A204.1 (cell line): ENCODE results near the gene TEX261.
"Not testable (repeated sequence)": the region's sequence is repeated elsewhere in the genome, so short reads cannot be mapped to it uniquely, and the experiment has no call there.

Source experiments
- FAIRE-seq: peaks from 2 replicates; lab custom pipeline; 2012; peaks lifted over from hg19 to GRCh38; lab: Jason Lieb, UNC

TEX261 gene

DNA sequence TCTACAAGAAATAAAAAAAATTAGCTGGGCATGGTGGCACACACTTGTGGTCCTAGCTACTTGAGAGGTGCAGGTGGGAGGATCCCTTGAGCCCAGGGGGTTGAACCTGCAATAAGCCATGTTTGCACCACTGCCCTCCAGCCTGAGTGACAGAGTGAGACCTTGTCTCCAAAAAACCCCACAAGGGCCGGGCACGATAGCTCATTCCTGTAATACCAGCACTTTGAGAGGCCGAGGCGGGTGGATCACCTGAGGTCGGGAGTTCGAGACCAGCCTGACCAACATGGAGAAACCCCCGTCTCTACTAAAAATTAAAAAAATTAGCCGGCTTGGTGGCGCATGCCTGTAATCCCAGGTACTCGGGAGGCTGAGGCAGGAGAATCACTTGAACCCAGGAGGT is 5.3 kb upstream of the TEX261 start:
- not testable (repeated sequence) for FAIRE-seq

DNA sequence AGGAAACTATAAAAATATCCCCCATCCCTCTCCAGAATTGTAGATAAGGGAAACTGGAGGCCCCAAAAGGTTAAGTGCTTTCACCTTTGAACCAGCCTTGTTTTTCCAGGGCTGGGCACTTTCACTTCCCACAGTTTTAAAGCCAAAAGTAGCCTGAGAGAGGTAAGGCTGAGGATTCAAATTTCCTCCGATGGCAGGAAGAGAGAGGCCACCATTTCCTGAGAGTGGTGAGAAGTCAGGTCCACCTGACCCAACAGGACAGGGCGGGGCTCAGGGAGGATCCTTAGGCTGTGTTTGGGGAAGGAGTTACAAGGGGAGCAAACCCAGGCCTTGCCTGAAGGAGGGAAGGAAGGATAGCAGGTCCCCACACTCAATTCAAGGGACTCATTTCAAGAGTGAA is 4.7 kb upstream of the TEX261 start:
- no peak for FAIRE-seq

DNA sequence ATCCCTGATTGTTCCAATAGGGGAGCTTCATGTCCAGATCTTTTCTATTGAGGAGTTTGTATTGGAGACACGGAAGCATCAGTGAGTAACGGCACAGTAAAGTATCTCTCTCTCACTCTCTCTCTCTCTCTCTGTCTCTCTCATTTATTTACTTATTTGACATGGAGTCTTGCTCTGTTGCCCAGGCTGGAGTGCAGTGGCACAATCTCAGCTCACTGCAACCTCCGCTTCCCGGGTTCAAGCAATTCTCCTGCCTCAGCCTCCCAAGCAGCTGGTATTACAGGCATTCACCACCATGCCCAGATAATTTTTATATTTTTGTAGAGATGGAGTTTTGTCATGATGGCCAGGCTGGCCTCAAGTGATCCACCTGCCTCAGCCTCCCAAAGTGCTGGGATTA is 4.2 kb upstream of the TEX261 start:
- not testable (repeated sequence) for FAIRE-seq

DNA sequence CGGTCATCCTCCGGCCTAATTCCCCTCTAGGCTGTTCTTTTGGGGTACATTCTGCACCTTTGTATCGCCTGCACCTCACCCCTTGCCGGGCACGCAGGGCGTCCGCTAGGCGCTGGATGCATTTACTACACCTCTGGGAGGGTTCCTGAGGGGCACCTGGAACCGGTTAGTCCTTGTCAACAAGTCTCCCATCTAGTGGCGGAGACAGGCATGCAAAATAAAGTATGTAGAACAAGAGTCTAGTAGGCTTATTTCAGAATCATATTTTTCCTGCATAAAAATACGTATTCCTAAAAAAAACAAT is 705 bp upstream of the TEX261 start:
- peak; percentile 37 for FAIRE-seq

DNA sequence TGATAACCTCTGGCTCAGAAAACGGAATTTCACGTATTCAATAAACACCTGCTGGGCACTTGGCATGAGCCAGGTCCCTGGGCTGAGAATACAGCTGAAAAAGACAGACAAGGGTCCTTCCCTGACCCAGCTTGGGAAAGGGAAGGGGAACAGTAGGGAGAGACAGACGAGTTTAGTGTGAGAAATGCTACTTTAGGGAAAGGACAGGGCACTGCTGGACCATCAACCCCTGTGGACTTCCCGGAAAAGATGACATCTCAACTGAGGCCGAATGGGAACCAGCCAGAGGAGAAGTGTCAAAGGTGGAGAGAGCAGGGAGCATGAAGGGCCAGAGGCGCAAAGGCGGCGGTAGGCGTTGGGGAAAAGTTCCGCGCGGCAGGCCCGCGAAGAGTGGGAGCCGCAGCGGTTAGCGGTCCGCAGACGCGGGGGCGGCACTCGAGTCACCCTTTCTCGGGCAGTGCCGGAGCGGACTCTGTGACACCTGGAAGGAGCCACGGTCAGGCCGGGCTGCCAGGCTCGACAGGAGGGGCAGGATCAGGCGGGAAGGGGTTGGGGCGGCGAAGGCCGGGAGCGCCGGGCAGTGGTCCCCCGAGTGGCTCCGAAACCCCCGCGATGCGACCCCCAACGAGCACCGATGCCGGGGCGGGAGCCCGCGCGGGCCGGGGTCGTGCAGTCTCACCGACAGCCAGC is 519 bp downstream of the TEX261 start:
- no peak for FAIRE-seq

DNA sequence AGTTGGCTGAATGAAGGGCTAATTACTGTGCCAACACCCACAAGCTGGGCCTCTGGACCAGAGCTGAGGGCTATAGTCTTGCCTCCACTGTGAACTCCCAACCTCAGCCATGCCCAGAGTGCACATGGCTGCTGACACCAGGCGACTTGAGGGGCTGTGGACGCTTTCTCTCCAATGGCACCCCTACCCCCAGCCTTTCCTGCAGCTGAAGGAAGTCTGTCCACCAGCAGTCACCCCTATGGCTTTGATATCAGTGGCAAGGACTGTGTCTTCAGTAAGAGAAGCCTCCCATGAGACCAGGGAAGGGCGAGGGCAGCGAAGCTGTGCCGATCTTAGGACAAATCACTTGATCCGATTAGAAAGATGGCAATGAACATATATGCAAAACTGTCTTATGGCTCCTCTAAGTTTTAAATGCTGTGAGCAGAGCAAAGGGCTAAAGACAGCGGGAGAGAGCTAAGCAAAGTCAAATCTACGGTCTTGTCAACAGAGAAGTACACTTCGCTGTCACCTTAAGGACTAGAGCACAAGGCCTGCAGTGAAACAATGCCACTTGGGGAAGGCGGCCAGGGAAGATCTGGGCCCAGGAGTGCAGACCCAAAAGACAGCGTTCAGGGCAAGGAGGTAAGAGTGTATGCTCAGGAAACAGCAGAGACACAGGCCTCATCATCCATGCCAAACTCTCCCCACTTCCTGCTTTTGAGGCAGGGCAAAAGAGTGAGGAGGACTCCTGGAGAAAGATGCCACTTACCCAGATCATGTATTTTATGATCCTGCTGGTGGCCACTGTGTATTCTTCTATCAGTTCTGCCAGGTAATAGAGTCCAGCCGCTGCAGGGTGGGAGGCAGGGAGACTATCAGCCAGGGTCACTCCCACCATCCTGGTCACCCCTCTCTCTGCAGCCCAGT is 1.5 kb downstream of the TEX261 start:
- no peak for FAIRE-seq

DNA sequence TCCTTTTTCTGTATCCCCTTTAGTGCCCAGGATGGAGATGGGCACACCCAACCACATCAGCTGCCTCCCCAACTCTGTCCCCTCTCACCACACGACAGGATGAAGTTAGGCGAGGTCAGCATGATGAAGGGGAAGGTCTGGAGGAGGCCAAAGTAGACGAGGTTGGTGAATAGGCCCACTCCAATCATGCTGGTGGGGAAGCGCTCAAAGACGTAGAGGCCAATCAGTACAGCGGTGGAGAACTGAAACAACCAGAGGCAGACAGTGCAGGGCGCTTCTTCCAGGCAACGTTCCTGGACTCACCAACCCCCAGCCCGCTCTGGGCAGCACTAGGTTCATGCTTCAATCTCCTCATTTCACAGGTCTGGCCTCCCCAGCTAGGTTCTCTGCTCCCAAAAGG is 2.9 kb downstream of the TEX261 start:
- no peak for FAIRE-seq

DNA sequence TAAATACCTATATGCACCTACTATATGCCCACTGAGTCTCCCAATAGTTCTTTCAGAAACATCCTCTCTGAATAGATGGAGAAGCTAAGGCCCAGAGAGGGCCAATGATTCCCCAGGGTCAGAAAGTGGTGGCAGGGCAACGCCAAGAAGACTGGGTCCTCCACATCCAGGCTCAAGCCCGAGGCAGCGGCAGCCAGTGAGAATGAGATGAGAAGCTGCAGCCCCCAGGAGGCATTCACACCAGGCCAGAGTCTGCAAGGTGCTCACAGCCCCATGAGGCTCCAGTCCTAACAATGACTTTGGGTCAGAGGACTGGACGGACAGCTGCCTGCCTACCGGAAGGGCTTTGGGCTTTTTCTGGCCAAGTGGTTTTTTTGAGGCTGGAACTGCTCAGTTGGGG is 3.5 kb downstream of the TEX261 start:
- no peak for FAIRE-seq

DNA sequence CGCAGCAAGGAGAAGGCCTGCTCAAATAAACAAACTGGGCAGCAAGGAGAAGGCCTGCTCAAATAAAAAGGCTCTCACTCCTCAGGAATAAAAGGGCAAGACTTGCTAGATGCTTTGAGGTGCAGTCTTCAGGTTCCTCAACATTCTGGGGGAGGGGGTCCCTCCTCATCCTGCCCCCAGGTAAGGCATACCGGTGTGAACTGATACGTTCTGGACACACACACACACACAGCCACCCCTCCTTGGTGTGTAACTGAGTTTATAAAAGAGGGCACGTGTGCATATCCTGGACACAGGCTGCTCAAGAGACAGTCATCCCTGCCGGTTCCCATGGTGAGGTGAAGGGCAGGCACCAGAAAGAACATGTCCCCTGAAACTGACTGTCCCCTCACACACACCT is 4.5 kb downstream of the TEX261 start:
- FAIRE-seq = no peak

DNA sequence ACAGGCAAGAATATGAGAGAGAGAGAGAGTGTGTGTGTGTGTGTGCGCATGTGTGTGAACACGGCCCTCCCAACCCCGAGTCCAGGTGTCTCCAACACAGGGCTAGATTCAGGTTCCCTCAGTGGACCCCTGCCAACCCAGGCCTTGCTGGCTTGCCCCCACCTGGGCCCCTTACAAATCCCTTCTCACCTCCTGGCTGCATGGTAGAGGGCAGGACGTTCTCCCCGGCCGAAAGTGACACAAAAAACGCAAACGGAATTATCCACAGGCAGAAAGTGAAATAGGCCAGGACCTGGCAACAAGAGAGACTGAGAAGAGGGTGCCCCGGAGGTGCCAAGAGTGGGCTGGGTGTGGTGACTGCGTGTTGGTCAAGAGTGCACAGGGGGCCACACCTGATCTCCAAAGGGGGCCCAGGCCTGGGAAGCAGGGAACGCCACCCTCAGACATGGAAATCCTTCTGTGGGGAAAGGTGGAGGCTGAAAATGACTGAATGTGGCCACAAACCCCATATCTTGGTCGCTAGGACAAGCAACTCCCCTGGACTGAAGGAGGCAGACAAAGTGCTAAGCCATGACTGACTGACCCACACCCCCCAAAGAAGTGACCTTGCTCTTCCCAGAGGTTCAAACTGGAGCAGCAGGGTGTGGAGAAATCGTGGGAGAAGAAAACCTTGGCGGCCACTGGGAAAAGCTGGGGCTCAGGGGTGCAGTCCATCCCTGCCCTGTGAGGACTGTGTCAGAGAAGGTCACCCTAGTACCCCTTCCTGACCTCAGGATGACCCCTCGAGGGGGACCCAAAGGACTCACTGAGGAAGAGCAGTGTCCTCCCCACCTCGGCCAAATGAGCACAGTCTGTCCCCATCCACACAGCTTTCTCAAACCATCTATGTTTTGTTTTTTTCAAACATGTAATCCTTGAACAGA is 5.7 kb downstream of the TEX261 start:
- FAIRE-seq = no peak

DNA sequence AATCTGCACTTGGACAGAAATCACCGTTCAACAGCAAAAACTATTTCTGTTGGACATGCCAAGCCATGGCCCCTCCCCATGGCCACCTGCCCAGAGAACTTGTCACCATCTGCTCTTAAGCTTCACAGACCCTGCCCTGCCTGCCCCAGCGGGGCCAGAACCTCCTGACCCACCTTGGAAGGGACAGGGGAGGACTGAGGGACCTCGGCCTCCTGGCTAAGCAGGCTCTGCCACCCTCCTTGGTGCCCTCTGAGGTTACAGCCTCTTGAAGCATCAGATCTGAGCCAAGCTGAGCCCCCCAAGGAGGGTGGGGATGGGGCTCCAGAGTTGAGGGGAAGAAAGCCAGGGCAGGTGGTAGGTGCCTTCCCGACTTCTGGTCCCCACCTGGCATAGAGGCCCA is 6.5 kb downstream of the TEX261 start:
- FAIRE-seq = no peak

DNA sequence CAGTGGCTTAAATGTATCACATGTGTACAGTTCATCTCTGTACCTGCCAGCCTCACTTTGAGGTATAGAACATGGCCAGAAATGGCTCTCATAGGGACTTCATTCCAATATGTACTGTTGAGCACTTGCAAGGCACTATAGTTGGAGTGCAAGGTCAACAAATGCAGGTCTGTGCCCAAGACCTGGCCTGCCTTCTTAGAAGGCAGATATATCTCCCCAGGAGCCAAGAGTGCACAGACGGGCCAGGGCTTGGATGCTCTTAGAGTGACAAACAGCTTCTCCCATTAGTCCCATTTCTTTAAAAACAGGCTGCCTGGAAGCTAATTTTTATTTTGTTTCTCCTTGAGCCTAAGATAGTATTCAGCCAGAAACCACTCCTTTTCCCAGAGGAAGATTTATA is 7.3 kb downstream of the TEX261 start:
- no peak for FAIRE-seq

DNA sequence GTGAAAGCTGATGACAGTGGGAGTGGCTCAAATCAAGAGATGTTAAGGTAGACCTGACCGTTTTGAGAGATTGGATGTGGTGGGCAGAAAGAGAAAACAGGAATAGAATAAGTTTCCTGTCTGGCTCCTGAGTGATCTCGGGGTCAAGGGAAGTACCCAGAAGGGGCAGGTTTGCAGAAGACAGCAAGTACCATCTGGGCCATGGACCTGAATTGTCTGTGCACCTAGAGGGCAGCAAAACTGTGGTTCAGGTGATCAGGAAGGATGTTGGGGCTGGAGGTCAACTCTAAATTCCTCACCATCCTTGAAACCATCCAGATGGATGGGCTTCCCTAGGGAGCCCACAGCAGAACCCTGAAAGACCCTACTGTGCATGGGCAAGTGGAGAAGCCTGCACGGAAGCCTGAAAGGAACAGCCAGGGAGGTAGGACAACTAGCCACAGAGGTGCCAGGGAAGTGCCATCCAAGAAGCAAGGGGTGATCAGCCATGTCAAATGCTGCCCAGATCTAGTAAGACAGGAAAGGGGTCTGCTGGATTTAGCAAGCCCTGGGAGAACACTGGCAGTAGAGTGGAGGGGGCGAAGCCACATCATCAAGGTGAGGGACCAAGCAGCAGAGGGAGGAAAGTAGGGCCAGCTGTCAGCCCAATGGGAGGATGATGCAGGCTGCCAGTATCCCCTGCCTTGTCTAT is 8.0 kb downstream of the TEX261 start:
- no peak for FAIRE-seq

DNA sequence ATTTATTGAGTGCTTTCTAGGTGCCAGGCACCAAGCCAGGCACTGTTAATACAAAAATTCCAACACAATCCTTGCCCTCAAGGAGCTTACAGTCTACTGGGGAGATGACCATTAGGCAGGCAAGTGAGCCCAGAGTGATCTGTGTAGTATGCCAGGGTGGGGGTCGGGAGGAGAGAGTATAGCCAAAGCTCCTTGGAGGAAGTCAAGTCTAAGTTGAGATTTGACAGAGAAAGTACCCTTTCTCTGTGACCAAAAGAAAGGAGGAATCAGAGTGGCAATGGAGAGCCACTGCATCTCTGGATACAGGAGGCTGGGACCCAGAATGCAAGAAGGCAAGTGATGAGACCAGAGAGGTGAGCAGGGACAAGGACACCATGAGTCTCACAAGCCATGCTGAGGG is 8.7 kb downstream of the TEX261 start:
- no peak for FAIRE-seq

DNA sequence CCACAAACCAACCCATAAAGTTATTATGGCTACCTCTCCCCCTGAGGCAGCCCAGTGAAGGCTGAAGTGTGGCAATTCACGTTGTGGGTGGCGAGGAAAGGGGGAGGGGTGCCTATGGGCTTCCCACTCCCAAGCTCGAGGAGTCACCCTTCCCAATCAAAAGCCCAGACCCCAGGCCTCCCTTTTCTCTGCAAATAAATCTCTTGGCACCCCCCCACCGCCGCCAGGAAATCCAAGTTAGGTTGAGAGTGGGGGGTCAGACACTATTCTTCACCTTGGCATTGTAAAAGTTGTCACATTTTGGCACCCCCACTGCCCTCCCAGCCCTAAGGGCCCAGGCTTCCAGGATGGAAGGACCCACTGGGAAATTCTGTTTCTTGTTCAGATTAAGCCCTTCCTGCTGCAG is 9.4 kb downstream of the TEX261 start:
- no peak for FAIRE-seq

DNA sequence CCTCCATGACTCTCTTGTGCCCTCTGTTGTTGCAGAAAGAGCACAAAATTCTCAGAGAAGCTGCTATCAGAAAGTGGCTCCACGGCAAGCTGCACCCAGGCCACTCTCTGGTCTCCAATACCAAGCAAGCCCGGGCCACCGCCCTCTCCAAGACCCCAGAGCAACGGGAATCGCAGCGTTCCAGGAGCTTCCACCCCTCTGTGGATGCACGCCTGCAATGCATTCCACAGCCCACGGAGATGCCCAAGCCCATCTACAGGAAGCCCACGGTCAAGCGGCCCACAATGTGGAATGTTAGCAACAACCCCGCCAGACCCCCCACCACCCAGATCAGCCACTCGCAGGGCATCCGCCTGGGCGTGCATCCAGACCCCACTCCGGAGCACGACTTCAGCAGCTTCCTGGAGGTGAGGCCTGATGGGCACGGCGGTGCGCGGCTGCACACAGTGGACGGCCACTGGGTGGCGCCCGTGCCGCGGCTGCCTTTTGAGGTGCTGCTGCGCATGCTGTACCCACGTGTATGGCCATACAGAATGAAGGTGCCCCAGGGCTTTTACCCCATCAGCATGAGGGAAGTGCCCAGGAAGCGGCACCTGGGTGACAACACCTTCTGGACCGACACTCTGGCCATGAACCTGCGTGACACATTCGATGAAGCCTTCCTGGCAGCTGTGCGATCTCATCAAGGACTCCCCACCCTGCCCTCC is 9.9 kb downstream of the TEX261 start:
- FAIRE-seq = no peak

DNA sequence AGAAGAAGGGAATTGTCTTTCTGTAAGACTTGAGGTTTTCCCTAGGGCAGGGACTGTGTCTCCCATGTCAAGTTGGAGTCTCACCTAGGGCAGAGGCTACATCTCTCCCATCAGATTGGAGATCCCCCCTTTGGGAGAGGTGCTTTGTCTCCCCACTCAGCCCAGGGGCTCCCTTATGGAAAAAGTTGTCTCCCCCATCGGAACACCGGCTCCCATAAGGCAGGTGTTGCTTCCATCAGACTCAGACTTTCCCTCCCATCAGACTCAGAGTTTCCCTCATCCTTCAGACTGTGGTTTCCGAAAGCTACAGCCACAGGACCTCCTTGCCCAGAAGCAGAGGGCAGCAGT is 10.5 kb downstream of the TEX261 start:
- no peak for FAIRE-seq

DNA sequence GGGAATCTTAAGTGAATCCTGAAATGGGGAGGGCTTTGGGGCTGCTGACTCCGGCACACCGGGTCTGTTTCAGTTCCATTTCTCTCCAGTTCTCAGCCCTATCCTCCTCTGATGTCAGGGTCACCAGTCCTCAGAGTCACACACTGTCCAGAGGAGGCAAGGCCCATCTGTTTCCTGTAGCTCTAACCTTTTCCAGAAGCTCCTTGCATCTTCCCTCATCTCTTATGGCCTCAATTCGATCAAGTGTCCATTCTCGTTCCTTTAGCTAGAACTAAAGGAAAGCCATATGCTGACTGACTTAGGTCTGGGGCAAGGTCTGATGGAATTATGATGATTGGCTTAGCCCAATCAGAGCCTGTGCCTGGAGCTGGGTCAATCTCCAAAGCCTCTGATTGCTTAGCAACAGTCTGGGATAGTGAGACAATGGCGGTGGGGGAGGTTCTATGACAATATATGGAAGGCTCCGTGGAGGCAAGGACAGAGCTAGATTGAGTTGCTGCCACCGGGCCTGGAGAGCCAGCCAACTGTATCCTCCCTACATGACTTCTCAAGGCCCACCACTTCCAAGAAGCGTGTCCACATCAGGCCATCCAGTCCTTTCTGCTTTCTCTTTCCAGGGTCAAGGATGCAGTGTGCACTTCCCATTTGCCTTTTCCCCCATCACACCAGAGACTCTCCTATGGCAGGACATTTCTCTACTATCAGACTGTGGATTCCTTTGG is 11.0 kb downstream of the TEX261 start:
- FAIRE-seq = no peak

DNA sequence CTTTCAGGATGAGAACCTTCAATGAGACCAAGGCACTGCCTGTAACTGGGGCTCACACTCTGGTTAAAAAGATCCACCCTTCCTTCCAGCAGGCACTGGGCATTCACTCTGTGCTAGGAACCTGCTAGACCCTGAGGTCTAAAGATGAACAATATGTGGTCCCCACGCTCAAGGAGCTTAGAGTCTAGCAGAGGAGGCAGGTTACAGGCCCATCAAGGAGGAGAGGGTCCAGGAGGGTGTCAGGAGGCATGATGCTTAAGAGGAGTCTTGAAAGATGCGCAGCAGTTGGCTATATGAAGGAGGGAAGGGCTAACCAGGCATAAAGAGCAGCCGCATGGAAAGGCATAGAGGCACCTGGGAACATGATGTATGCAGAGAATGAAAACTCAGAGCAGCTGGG is 11.7 kb downstream of the TEX261 start:
- FAIRE-seq = no peak

DNA sequence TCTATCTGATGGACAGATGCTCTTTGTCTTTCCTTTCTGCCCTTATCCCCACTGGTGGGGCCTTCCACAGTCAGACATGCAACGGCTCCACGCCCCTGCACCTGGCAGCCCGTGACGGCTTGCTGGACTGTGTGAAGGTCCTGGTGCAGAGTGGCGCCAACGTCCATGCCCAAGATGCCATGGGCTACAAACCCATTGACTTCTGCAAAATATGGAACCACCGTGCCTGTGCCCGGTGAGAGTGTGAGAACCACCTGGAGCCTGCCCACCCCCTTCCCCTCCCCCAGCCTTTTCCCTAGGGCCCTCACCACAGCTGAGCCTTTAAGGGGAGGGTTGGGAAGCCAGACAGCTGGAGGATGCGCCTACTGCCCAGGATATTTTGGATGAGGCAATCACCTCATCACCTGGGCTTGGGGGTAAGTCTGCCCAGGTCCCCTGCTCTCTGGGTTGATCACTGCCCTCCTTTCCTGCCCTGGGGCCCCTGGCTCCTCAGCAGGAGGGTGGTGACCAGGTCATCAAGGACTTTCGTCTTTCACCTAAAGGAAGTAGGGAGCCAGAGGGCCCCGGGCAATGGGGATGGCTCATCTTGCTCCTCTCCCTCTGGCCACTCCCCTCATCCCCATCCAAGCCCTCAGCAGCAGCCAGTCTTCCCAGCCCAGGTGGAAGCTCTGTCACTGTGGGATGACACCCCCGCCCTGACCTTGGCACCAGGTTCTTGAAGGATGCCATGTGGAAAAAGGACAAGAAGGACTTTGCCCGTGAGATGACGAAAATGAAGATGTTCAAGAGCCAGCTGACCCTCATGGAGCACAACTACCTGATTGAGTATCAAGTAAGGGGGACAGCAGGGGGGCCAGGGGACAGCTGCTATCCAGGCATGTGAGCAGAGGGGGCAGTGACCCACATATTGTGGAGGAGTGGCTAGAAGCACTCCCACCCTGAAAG is 12.5 kb downstream of the TEX261 start:
- FAIRE-seq = no peak
